Left renal pelvis (tissue), 4 donors: Measurements from ENCODE around the gene NBL1. TPM values are rescaled to one million over a fixed set of nuclear protein-coding genes. Genes with fewer than 3 reads are reported as not detected.

Experiments used
- DNase-seq, 4 donors: peaks; one replicate each; pipeline ENCODE4 v3.0.0-alpha.2; 2013; ENCODE audit warnings: low read depth in 4 of 4, low spot score in 3 of 4
- polyA plus RNA-seq, 4 donors: library from polyadenylated mRNA; unstranded; fragments of 120-200 nt; gene quantifications; one replicate each; pipeline ENCODE4 v1.2.1, GENCODE V29; 2013; ENCODE audit not compliant: insufficient read length in 4 of 4

The NBL1 gene
- polyA plus RNA-seq, 4 donors, result 24.5 to 95.3 (median 27.5) TPM

- DNase-seq, result no peak
Measured at GRCh38 chr1:19665496-19666465, 21.7 kb downstream of the NBL1 start.

GRCh38 chr1:19668888-19669287 is 24.8 kb downstream of the NBL1 start:
- DNase-seq, result no peak

GRCh38 chr1:19670787-19671186 is 26.7 kb downstream of the NBL1 start:
- DNase-seq, result no peak

- DNase-seq, result no peak
Measured at GRCh38 chr1:19672237-19672636, 28.1 kb downstream of the NBL1 start.

GRCh38 chr1:19675797-19676196 is 31.7 kb downstream of the NBL1 start:
- DNase-seq, result no peak

- peak in 3 of 4 donors; percentile 49 to 65 (median 55) for DNase-seq
Measured at GRCh38 chr1:19676438-19676922, 32.4 kb downstream of the NBL1 start.

GRCh38 chr1:19678493-19678892 is 34.4 kb downstream of the NBL1 start:
- no peak for DNase-seq

GRCh38 chr1:19678931-19679453 is 34.9 kb downstream of the NBL1 start:
- DNase-seq, result no peak

GRCh38 chr1:19679691-19680090 is 35.6 kb downstream of the NBL1 start:
- no peak for DNase-seq

GRCh38 chr1:19680644-19681043 is 36.5 kb downstream of the NBL1 start:
- no peak for DNase-seq

GRCh38 chr1:19682257-19682656 is 38.1 kb downstream of the NBL1 start:
- no peak for DNase-seq

GRCh38 chr1:19682901-19683300 is 38.8 kb downstream of the NBL1 start:
- no peak for DNase-seq

GRCh38 chr1:19683351-19683750 is 39.2 kb downstream of the NBL1 start:
- no peak for DNase-seq

GRCh38 chr1:19684677-19685076 is 40.6 kb downstream of the NBL1 start:
- no peak for DNase-seq

- DNase-seq, result no peak
Measured at GRCh38 chr1:19685994-19686393, 41.9 kb downstream of the NBL1 start.

GRCh38 chr1:19687414-19687813 is 43.3 kb downstream of the NBL1 start:
- no peak for DNase-seq

- no peak for DNase-seq
Measured at GRCh38 chr1:19688041-19688842, 44.1 kb downstream of the NBL1 start.

GRCh38 chr1:19689085-19689757 is 45.1 kb downstream of the NBL1 start:
- no peak for DNase-seq

- DNase-seq, result no peak
Measured at GRCh38 chr1:19689856-19690255, 45.7 kb downstream of the NBL1 start.

GRCh38 chr1:19690342-19690741 is 46.2 kb downstream of the NBL1 start:
- no peak for DNase-seq

- DNase-seq, result no peak
Measured at GRCh38 chr1:19694298-19694697, 50.2 kb downstream of the NBL1 start.
